Nucleus accumbens (tissue), 56 donors: ENCODE data around the gene MKI67.

Experiments
- DNase-seq, 56 donors: peaks; one replicate each; lab custom pipeline; 2025; lab: John Stamatoyannopoulos, UW

MKI67 gene

DNA sequence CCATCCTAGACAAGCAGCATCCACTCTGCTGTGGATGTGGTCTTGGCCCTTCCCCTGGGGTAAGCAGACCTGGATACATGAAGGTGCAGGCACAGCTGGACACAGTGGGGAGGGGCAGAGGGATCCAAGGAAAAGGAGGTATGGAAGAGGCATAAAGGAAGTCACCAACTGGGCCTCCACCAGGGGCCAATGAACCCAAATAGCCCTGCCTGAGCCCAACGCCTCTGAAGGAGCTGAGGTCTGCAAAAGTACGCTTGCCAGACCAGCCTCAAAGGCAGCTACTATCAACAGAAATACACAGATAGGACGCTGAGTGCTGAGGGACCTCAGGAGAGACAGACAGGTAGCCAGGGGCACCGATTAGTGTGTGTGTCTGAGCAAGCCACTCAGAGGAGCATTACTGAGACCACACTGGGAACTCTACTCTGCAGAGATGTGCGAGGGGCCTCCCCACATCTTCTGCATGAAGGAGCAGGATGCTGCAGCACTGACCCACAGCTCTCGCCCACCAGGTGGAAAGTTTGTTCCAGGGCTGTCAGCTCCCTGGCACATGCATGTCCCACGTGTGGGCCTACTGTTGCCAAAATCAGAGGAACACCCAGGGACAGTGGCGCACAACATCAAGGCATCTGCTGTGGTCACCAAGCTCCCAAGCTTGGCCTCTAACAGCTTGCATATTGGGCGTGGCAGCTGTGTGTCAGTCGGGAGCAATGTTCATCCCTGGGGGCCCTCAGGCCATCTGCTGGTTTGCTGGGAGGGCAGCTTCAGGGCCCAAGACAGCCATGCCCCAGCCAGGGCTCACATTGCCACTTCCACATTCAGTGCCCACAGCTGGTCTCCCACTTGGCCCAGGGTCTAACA lies 40.0 kb downstream of the MKI67 start:
- no peak for DNase-seq

GRCh38 chr10:128084991-128085390 lies 41.2 kb downstream of the MKI67 start:
- DNase-seq, result no peak

DNA sequence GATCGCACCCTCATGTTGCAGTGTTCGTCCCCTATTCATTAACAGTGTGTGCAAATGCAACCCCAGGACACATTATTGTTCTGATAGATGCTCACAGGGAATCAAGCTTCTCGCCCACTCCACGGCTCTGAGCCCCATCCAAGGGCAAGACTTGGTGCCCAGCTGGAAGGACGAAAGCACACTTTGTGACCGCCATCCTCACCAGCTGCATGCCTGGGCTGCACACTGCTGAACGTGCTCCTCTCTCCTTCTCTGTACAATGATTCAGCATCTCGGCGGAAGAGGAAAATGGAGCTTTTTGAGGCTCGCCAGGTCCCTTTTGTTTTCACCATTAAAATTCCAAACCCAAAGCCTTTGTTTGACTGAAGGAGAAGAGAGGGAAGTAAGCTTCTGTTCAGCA lies 41.9 kb downstream of the MKI67 start:
- DNase-seq, result no peak

- DNase-seq, result no peak
Measured at GRCh38 chr10:128083191-128083895, 42.9 kb downstream of the MKI67 start.

DNA sequence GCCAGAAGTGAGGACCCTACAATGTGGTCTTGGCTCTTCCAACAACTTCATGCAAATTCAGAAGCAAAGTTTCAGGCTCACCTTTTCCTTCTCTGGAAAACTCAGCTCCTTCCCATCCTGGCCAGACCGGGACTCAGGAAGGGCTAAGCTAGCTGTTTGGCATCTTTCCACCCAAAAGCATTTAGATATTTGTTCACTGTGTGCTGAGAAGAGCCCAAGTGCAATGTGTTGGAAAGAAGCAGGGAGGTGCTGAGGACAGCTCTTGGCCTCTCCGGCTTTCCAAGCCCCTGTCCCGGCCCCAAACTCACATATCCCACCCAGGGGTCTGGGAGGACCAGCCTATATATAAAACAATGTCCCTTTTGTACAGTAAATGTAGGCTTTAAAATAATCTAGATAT lies 44.5 kb downstream of the MKI67 start:
- DNase-seq, result no peak

DNA sequence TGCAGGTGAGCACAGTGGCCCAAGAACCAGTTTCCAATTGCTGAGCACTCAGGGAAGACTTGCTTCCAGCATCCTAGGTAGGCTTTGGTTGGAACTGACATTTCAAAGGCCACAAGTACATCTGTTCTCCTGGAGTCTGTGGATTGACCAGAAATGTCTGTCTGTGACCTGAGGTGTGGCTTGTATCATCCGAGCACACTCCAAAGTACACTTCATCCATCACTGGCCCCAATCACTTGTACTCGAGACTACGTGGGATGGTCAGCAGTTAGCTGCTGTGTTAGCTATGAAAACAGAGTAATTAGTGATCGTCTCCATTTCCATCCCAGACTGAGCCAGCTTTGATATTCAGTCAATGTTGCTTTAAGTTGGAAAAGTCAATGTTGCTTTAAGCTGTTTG lies 45.0 kb downstream of the MKI67 start:
- DNase-seq, result no peak

- no peak for DNase-seq
Measured at GRCh38 chr10:128080641-128081040, 45.6 kb downstream of the MKI67 start.

DNA sequence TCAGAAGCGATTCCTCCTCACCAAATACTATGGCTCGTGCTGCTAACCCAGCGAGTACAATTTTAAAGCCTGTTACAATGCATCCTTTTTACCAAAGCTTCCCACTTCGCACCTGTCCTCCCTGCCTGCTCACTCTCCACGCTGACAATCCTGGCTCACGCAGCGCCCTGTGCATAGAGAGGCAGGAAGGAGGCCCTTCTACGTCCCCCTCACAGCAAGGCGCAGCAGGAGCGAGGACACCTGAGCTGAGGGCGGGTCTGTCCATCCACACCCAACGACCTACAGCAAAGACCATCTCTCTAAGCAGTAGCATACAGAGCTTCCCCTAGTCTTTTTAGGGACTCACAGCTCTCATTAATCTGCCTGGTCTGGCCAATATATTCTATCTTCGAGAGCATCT lies 46.0 kb downstream of the MKI67 start:
- DNase-seq, result no peak

- DNase-seq, result peak in 18 of 56 donors; percentile 11 to 51 (median 24)
Measured at GRCh38 chr10:128078136-128078969, 47.9 kb downstream of the MKI67 start.

DNA sequence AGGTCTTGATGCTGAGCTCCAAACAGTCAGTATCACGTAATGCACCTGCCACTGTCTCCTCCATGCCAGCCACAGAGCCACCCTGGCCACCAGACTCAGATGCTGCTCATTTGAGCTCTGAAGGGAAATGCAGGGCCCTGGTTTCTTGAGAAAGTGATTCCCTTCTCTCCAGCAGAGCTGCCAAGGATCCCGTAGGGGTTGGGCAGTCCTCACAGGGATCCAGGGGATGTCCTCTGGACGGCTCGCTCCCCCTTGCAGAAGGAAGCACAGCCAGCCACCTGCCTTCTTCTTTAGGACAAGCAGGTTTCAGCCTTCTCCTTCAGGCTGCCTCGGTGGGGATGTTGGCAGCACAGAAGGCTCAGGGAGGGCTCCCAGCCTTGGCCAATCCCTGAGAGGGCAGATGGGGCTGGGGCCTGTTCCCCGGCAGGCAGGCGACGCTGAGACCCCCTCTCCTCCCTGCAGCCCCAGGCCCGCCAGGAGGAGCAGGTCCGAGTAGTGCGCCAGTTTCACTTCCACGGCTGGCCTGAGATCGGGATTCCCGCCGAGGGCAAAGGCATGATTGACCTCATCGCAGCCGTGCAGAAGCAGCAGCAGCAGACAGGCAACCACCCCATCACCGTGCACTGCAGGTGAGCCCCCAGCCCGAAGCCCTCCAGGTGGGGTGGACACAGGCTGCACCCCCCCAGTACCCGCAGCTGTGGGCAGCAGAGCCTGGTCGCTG lies 48.9 kb downstream of the MKI67 start:
- no peak for DNase-seq

GRCh38 chr10:128074589-128074988 lies 51.6 kb downstream of the MKI67 start:
- DNase-seq, result no peak

GRCh38 chr10:128073890-128074289 lies 52.3 kb downstream of the MKI67 start:
- no peak for DNase-seq

- DNase-seq, result no peak
Measured at GRCh38 chr10:128072941-128073645, 53.1 kb downstream of the MKI67 start.

DNA sequence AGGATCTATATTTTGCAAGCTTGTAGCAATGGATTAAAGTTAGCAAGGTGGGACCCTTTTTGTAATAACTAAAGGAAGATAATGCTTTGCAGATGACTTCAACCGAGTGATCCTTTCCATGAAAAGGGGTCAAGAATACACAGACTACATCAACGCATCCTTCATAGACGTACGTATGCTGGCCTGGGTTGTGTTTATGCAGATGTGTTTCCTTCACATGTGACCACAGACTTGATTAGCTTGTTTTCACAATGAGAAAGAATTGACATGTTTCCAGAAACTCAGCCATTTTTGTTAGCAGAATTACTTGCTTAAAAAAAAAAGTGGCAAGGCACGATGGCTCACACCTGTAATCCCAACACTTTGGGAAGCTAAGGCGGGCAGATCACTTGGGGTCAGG lies 54.2 kb downstream of the MKI67 start:
- no peak for DNase-seq

DNA sequence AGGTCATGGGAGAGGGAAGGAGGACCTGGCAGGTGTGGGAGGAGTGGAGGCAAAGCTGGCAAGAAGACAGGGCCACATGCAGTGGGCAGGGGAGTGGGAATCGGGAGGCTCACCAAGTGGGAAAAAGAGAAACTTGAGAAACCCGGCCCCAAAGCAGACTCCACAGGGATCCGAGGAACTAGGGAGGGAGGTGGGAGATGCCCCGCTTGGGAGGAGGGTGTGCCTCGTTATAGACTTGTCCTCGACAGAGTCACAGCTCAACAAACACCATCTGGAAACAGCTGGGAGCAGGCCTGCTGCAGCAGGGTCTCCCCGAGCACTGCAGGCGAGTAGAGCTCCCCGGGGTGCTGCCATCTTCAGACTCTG lies 54.8 kb downstream of the MKI67 start:
- DNase-seq, result no peak

- no peak for DNase-seq
Measured at GRCh38 chr10:128070721-128071416, 55.4 kb downstream of the MKI67 start.

GRCh38 chr10:128070161-128070560 lies 56.1 kb downstream of the MKI67 start:
- no peak for DNase-seq

DNA sequence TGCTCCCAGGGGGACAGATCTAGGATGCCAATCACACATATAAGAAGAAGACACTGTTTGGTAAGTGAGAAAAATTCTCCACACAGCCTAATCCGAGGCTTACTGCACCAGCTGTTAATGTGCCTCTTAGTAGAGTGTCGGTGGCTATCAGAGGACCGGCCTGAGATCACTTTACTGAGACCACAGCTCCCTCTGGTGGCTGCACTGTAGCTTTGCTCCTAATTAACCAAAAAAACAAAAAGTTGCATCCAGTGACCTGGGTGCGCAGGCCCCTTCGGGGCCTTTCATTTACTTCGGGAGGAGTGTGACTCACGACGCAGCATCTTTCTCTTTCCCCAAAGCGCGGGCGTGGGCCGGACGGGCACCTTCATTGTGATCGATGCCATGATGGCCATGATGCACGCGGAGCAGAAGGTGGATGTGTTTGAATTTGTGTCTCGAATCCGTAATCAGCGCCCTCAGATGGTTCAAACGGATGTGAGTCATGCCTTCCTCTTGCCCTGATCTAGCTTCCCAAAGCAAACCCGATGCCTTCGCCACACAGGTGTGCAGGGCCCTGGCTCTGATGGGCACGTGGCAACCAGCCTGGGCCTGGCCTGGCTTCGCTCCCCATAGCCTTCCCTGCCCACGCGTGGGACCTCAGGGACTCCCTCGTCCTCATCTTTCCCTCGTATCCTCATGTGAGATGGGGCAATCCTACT lies 56.7 kb downstream of the MKI67 start:
- peak in 48 of 56 donors; percentile 18 to 74 (median 51) for DNase-seq
